ENCODE data around the gene PADI2.

DNA sequence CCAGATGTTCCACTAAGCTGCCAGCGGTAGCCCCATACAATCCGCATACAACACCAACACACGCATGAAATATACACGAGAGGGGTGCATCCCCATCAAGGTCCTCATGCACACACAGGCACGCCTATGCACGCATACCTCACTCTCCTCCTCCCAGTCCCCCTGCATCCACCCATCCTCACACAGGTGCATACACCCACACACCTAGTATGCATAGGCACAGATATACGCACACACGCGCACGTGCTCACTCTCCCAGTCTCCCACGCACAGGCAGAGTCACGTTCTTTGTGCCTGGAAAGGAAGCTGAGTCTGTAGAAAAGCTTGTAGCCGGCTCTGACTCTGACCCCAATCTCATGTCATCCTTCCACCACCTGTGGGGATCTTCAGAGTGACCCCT is 16.9 kb upstream of the PADI2 start:
- no peak for TF ChIP-seq CTCF (IDR thresholded peaks at IDR 0.05; ENCODE audit: low read depth, low read length, poor library complexity, severe bottlenecking)
- TF ChIP-seq EZH2phosphoT487 (IDR thresholded peaks at IDR 0.05; ENCODE audit: borderline replicate concordance, low read length): no peak
